ENCODE data around the gene UMODL1.

DNA sequence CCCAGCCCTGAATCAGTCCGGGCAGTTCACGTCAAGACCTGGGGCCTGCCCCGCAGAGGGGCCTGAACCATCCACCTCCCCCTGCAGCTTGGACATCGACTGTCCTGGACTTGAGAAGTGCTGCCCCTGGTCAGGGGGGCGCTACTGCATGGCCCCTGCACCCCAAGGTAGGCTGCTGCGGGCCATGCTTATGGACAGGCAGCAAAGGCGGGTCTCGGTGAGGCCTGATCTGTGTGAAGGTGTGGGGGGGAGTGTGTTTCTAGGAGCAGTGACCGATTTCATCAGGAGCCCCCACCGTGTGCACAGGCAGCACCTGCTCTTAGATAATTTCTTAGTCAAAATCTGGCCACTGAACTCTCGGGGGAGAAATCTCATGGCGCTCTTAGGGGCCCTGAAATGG lies 13.0 kb downstream of the UMODL1 start:
- TF ChIP-seq, protein P1, sequence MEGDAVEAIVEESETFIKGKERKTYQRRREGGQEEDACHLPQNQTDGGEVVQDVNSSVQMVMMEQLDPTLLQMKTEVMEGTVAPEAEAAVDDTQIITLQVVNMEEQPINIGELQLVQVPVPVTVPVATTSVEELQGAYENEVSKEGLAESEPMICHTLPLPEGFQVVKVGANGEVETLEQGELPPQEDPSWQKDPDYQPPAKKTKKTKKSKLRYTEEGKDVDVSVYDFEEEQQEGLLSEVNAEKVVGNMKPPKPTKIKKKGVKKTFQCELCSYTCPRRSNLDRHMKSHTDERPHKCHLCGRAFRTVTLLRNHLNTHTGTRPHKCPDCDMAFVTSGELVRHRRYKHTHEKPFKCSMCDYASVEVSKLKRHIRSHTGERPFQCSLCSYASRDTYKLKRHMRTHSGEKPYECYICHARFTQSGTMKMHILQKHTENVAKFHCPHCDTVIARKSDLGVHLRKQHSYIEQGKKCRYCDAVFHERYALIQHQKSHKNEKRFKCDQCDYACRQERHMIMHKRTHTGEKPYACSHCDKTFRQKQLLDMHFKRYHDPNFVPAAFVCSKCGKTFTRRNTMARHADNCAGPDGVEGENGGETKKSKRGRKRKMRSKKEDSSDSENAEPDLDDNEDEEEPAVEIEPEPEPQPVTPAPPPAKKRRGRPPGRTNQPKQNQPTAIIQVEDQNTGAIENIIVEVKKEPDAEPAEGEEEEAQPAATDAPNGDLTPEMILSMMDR (IDR thresholded peaks at IDR 0.05), result no peak
- no peak for TF ChIP-seq POLR2AphosphoS5 (IDR thresholded peaks at IDR 0.05)

All from suprapubic skin (tissue), 3 donors.